ENCODE measurements around the gene KCTD11. TPM values are rescaled to one million over a fixed set of nuclear protein-coding genes. Genes with fewer than 3 reads are reported as not detected.

KCTD11 gene
- total and polyA plus RNA-seq, 2 donors (not counting 1 experiment from before 2014, with no cell fraction given): 4.3 to 13.4 TPM

GRCh38 chr17:7352910-7353635 is 1.1 kb downstream of the KCTD11 start:
- Histone ChIP-seq H4K20me1 (ENCODE audit: control insufficient read depth, insufficient read depth, low read length, poor library complexity, severe bottlenecking) (peaks cover 13% of the 10 kb centered on the region), H3K4me1 (ENCODE audit: control insufficient read depth in 2 of 2, insufficient read depth in 2 of 2, low read length in 2 of 2) (peaks cover 14 to 41% of the 10 kb centered on the region in 2 donors), H3K4me2 (replicated peaks; ENCODE audit: low read depth, low read length, poor library complexity, severe bottlenecking) (peak overlapping the region; percentile 97), H2AFZ (ENCODE audit: insufficient read depth, low read depth, low read length, poor library complexity, severe bottlenecking) (no peak overlapping the region), H3K27me3 (replicated peaks in 1 of 4; ENCODE audit: control extremely low read depth in 1 of 4, control insufficient read depth in 3 of 4, insufficient read depth in 4 of 4, low read length in 3 of 4) (no peaks in the 10 kb centered on the region), H3K79me2 (ENCODE audit: control insufficient read depth, insufficient read depth, low read length) (peaks cover 14% of the 10 kb centered on the region), H3K9ac (ENCODE audit: low read length) (peak overlapping the region; percentile 86), H3K36me3 (replicated peaks in 1 of 2; ENCODE audit: control extremely low read depth in 1 of 2, control insufficient read depth in 1 of 2, extremely low read depth in 1 of 2, insufficient read depth in 2 of 2, low read length in 1 of 2) (peaks cover 2 to 11% of the 10 kb centered on the region in 2 experiments), H3K9me3 (ENCODE audit: control extremely low read depth in 1 of 3, control insufficient read depth in 2 of 3, insufficient read depth in 1 of 3, low read length in 2 of 3) (no peaks in the 10 kb centered on the region), H3K27ac (ENCODE audit: low read length in 2 of 2) (peak overlapping the region in 1 of 2 donors; percentile 90), H3K4me3 (ENCODE audit: control extremely low read depth in 1 of 5, extremely low read depth in 1 of 5, insufficient read depth in 1 of 5, low read depth in 2 of 5, low read length in 4 of 5) (peak overlapping the region in 1 of 5 experiments; percentile 77)
- Mint-ChIP-seq H3K4me3 (peak overlapping the region; percentile 94), H3K9me3 (ENCODE audit: insufficient read depth) (no peaks in the 10 kb centered on the region), H3K27me3 (no peaks in the 10 kb centered on the region), H3K27ac (peak overlapping the region; percentile 91), H3K4me1 (peaks cover 38% of the 10 kb centered on the region)
- ATAC-seq (ENCODE audit: low read depth) (no peak), DNase-seq (peak; percentile 29)
- intact Hi-C loops (cut with micrococcal nuclease): loop anchor here (1.0 to 2.0 kb wide), 3 partner anchors 24 to 51 kb away; partner anchors contain the start of genes GPS2, NEURL4 and TMEM256
- CTCF ChIA-PET: interaction anchor here (0.8 to 5.9 kb wide), 12 partner anchors 8 to 335 kb away, joined by 3 to 43 read pairs (median 13); partner anchors contain the start of genes ACAP1, NEURL4, SENP3 and SLC2A4
- POLR2A ChIA-PET: interaction anchor here (1.1 kb wide), 1 partner anchor 110 kb away, joined by 3 read pairs; the partner anchor contains the start of gene GABARAP
- no peak for TF ChIP-seq CTCF (IDR thresholded peaks at IDR 0.05)
- no peak for TF ChIP-seq EZH2 (IDR thresholded peaks at IDR 0.05; ENCODE audit: borderline replicate concordance, insufficient read depth, low read depth, low read length, poor library complexity, severe bottlenecking)
- 96% methylated on average over 33 of the region's 37 CpGs for WGBS (ENCODE audit: insufficient coverage)
